Tibial nerve (tissue), 4 donors: ENCODE measurements around the gene ARL14EP.

ENCODE experiments used
- CTCF ChIP-seq, 5 experiments: fragments of 200-600 bp in 3 of 5; fragments of 450-650 bp in 2 of 5; sonication (generic) in 3 of 5; IDR thresholded peaks; one replicate each; pipeline ENCODE4 v1.5.1; 2016 to 2019; ENCODE audit warnings: antibody characterized with exemption in 5 of 5, mild to moderate bottlenecking in 3 of 5, moderate library complexity in 2 of 5
- EP300 ChIP-seq, 2 donors: sonication (generic); formaldehyde crosslinking; IDR thresholded peaks; one replicate each; pipeline ENCODE4 v1.6.1; 2017; ENCODE audit warnings: antibody characterized with exemption in 2 of 2, mild to moderate bottlenecking in 1 of 2
- POLR2A ChIP-seq, 2 donors: fragments of 450-650 bp; IDR thresholded peaks; one replicate each; pipeline ENCODE4 v1.6.1; 2017; ENCODE audit warnings: antibody characterized with exemption in 2 of 2, mild to moderate bottlenecking in 2 of 2, moderate library complexity in 2 of 2

DNA sequence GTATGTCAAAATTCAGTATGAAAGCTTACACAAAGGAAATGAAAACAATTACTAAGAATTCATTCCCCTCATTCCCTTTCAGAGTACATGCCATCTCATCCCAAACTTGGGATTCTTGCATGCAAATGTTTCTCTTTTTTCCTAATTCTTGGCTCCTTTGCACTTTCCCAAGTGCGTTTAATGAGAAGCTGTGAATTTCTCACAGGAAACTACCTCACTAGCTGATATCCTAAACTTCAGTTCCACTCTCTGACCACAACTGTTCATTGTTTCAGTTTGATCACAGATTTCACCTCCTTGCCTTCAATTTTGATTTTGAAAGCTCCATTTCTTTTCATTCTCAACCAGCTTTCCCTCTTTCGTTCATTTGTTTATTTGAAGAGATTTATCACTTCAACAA lies 5.9 kb upstream of the ARL14EP start:
- TF ChIP-seq CTCF (IDR thresholded peaks at IDR 0.05) (no peak), POLR2A (IDR thresholded peaks at IDR 0.05) (no peak), EP300 (IDR thresholded peaks at IDR 0.05) (no peak)
